Hepatocyte (in vitro differentiated cells): ENCODE measurements around the gene INCENP.

Experiments used
- CTCF ChIP-seq: fragments of 200-600 bp; sonication (generic); IDR thresholded peaks from 2 replicates; pipeline ENCODE4 v1.5.1; 2016; ENCODE audit warnings: antibody characterized with exemption, mild to moderate bottlenecking; ENCODE audit not compliant: poor library complexity
- EZH2 ChIP-seq: fragments of 200-600 bp; sonication (generic); IDR thresholded peaks from 2 replicates; pipeline ENCODE4 v1.6.1; 2016; ENCODE audit warnings: antibody characterized with exemption, mild to moderate bottlenecking, borderline replicate concordance
- EZH2phosphoT487 ChIP-seq: fragments of 200-600 bp; sonication (generic); IDR thresholded peaks from one replicate; pipeline ENCODE4 v1.6.1; 2018; ENCODE audit warnings: antibody characterized with exemption, mild to moderate bottlenecking, low read depth, moderate library complexity; ENCODE audit not compliant: unreplicated experiment, severe bottlenecking

- TF ChIP-seq CTCF (no peak), EZH2 (no peak), EZH2phosphoT487 (no peak)
Measured at GRCh38 chr11:62125316-62125715, 1.5 kb downstream of the INCENP start.
